GM19395 (cell line): ENCODE data around the gene CRABP2.

Source experiments
- ATAC-seq: cut with Tn5 transposase; IDR thresholded peaks from one replicate; pipeline ENCODE4 v1.9.1; 2021; ENCODE audit warnings: mild to moderate bottlenecking, moderate library complexity; ENCODE audit not compliant: unreplicated experiment

Gene CRABP2

DNA sequence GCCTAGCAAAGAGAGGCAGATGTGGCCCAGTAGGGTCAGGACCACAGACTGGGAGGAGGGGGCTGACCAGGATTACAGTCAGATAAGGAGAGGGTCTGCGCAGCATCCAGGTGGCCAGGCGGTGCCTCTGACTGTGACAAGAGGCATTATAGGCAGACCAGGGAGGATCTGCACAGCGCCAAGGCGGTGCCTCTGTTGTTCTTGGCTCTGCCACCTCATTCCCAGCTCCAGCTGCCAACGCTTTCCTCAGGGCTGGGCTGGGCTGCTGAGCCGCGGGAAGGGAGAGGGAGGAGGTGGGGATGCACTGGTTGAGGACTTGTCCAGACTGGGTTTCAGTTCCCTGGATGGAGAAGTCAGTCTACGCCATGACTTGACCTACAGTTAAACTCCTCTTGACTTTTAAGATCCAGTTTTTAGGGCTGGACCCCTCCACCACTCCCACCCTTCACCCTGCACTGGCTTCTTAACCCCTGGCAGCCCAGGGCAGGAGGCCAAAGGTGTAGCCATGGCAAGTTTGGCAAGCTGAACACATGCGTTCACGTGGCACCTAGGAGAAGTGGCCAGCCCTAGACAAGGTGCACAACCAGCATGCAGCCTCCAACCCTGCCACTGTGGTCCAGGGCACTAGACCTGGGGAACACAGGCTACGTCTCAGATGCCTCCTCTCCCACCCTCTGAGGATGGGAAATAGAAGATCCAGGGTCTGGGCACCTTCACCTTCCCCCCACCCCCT is 4.5 kb upstream of the CRABP2 start:
- ATAC-seq = no peak

DNA sequence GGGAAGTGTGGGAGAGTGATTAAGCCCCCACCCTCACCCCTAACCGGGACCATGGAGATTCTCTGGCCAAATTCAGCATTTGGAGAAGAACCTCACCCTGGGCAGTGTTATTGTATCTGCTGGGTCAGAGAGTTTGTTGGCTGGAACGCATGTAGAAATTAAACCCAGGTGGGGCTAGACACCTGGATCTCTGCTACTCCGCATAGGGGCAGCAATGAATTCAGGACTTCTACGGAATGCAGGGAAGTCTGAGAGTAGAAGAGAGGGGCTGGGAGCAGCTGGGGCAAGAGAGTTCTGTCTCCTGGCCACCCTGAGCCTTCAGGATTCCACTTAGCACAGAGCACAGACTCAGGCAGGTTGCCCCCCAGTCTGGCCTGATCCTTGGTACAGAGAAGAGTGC is 3.6 kb upstream of the CRABP2 start:
- no peak for ATAC-seq

DNA sequence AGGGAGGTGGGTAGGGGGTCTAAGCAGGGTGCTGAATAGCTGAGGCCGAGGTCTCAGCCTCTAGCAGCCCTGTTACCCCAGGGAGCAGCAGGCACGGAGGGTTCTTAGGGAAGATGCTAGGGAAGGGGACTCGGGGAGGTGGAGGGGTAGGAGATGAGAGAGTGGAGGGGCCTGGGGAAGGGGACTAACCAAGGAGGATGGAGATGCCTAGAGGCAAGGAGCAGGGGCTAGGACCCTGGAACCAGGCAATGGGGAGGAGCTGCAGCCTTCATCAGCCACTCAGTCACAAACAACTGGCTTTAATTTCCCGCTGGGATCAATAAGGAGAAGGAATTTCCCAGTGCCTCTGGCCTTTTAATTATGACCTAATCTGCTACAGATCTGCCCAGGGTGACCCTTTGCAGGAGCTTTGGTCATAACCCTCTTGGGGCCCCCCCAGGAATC is 2.9 kb upstream of the CRABP2 start:
- ATAC-seq = no peak

DNA sequence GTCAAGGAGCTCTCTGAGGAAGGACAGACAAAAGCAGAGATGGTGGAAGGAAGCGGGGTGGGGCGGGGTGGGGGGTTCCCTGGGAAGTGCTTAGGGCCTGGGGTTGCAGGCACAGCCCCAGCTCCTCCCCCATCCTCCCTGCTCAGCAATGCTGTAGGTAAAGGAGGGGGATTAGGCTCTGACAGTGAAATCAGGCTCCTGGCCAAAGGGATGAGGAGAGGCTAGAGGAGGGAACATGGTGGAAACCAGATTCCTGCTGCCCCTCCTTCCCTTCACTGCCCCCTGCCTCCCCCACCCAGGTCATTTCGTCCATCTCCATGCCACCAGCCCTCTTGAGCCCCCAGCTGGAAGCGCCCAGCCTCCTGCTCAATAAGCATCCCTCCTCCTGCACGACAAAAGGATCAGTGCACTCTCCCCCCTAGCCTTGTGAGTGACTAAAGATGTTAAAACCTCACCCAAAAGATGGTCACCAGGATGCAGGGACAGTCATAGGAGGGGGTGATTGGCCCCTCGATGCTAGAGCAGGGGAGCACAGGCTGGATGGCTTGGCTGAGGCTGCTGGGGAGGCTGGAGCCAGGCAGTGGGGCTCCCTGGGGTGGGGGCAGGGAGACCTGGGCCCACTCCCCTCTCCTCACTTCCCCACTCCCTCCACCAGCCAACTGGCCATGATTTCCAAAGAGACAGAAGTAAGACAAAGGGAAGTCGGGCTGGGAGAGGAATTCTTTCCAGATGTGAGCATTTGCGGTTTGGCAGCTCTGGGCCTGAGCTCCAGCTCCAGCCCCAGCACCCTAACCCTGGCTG is 2.2 kb upstream of the CRABP2 start:
- no peak for ATAC-seq

DNA sequence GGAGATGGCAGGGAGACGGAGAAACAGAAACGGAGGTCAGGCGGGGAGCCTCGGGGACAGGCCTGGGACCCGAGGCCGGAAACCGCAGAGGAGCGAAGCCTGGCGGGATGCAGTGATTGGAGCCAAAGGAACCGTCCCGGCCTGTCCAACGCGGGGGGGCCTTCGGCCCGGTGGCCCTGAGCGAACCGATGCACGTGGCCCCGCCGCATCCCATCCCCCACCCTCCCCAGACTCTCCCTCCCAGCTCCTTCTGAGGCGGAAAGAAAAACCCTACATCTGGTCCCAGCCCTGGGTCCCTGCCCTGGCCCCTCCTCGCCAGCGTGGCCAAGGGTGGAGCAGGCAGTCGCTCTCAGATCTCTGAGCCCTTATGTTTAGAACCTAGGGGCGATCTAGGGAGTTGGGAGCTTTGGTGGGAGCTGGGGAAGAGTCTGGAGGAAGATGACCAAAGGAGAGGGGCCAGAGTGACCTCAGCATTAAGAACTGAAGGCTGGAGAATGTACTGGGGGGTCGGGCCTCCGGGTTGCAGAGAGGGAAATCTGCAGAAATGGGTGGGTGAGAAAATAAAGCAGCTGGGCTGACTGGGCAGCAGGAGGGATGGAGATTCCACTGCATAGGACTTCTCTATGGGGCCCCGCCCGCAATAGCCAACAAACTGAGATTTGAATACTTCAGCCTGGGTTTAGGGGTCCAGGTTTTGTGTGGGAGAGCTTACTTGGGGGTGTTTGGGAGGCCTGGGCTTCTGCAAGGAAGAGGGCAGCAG is 1.5 kb upstream of the CRABP2 start:
- no peak for ATAC-seq

DNA sequence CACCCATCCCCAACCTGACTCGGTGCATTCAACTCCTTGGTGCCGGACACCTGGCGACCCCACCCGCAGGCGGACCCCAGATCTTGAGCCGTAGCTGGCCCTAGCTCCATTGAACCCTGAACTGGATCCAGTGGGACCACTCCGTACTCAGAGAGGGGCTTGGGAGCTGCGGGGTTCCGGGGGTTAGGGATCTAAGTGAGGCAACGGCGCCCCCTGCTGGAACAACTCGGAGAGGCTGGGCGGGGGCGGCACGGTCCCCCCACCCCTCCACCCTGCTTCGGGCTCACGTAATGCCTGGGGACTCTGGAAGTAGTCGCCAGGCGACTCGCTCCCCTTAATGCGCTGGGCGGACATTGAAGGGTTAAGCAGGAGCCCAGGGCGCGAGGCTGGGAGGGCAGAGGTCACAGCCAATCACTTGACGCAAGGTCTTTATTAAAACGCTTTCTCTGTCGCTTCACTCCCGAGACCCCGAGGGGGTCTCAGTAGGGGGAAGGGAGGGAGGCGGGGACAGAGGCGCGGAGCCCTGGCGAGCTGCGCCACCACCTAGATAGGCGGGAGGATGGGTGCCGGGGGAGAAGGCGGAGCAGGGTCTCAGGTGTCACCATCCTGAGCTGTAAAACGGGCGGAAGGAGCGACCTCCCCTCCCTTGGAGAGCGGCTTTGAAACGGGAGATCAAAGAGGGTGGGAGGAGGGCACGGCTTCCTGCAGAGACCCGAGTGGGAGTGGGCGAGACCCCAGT is 704 bp upstream of the CRABP2 start:
- ATAC-seq = no peak

DNA sequence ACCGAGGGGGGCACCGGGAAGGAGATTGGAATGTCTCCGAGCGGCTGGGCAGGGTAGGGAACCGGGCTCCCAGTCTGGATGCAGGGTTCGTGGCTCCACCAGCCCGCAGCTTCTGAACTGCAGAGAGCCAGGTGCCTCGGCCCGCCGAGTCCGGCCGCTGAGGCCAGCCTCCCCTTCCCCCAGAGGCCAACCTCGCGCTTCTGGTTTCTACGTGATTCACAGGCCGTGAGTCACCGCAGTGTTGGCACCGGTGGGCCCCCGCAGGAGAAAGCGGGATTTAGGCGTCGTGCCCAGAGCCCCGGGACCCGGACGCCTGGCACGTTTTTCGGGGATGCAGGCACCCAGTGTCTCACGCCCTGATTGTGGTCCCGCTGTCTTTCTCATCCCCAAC is 458 bp downstream of the CRABP2 start:
- ATAC-seq = no peak

DNA sequence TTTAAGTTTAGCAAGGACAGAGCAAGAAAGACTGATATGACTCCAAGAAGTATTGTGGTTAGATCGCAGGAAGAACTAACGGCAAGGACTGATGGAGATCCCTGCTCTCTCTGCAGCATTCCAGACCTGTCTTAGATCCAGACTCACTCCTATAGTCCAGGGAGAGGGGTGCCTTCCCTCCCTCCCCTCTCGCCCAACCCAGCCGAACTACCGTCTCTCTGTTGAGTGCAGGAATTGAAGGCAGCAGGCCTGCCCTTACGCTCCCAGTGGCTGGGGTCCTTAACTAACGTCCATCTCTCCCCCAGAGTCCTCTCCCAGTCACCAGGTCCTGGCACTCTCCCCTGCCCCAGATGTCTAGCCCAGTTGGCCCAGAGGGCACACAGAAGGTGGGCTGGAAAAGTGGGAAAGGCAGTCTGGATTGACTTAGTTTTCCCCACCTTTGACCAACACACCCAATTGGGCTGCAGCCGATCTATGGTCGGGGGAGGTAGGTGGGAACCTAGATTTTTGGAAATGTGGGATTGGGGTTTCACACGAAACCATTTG is 1.1 kb downstream of the CRABP2 start:
- ATAC-seq = no peak

DNA sequence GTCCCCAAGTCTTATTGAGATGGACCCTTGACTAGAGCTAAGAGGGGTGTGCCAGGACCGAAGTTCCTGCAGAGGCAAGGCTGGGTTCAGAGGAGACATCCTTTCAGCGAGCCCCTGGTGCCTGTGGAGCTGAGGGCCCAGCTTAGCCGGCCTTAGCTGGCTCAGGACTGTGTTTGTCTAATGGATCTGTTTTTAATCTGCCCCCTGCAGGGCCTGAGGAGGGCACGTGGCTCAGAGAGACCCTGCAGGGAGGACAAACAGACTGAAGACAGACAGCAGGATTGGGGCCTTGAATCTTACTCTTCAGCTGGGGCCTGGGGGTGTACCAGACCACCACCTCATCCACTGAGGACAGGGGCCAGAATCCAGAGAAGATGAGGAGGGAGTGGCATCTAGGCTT is 1.6 kb downstream of the CRABP2 start:
- no peak for ATAC-seq

DNA sequence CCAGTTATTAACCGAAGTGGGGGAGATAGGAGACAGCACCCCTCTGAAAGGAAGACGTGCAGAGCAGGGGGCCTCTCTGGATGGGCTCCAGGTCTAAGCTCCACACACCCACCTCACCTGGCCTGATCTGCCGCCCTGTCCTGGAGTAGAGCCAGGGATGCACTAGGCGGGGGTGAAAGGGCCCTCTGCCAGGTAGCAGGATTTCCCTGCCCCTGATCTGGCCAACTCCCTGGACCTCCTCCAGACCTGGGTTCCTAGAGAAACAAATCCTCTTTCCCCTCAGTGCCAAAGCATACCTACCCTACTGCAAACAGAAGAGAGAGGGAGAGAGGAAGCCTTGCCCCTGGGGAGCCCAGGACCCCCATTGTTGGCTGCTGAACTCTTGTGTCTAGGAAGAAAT is 2.0 kb downstream of the CRABP2 start:
- no peak for ATAC-seq

DNA sequence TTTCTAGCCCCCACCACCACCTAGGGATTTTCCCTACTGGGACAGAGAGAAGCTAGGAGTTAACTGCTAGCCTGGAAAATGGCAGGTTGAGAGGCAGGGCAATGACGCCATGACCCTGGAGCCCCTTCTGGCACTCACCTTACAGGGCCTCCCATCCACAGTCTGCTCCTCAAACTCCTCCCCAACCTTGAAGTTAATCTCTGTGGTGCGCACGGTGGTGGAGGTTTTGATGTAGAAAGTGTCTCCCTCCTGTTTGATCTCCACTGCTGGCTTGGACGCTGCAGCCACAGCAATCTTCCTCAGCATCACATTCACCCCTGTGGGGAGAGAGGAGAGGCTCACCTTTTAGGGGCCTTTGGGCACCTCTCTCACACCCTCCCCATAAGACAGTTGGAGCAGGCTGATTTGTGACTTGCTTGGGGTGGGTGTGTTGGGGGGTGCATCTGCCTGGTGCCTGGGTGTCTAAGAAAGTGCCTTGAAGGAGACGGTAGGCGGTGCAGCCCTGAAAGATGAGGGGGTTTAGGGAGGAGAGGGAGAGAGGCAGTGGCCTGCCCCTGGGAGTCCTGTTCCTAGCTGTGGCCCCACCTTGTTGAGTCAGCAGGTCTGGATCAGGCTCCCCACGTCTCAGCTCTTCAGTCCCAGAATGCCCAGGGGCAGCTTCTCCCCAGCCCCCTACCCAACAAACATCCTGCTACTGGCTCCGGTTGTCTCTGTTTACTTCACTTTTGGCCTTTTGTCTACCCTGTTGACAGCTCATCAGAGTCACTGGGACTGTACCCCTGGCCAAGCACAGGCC is 4.4 kb downstream of the CRABP2 start:
- no peak for ATAC-seq

DNA sequence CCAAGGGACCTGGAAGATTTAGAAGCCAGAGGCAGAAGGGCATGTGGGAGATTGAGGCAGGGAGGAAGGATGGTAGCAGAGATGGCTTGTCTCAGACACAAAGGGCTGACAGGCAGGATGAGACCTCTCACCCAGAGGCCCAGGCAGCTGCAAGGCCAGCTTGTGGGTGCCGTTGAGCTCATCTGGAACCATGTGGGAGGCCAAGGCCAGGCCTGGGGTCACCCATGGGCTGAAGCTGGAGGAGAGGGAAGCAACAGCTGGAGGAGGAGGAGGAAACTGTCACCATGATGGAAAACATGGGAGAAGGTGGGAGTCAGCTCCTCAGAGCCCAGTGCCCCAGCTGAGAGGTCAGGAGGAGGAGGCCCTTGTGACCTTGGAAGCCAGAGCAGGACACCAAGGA is 6.4 kb downstream of the CRABP2 start:
- ATAC-seq = no peak

DNA sequence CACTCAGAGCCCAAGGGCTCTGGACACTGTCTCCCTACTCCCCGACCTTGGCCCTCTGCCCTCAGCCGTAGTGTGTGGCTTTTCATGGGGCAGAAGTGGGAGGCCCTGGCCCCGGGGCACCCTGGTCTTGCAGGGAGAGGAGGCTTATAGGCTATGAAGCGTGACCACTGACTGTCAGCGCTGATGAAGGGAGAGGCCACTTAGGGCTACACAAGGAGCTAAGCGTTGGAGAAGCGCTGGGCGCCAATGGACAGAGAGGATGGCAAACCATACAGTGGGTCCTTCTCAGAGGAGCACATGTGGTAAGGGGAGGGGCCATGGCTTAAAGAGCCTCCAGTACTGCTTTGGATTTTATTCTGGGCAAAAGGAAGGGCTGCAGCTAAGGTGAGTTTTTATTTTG is 7.9 kb downstream of the CRABP2 start:
- no peak for ATAC-seq

DNA sequence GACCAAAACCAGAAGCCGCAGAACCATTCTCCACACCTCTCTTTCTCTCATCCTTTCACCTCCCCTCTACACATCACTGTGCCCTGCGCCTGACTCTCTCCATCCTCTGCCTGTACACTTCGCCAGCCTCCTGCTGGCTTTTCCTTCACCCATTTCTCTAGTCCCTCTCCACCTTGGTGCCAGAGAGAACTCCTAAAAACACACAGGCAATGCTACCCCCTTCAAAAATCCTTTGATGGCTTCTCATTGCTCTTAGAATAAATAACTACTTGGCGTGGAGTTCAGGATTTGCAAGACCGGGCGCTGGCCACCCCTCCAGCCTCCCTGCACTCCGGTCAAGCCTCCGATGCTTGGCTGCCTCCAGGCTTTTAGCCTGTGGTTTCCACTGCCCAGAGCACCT is 8.6 kb downstream of the CRABP2 start:
- ATAC-seq = no peak

DNA sequence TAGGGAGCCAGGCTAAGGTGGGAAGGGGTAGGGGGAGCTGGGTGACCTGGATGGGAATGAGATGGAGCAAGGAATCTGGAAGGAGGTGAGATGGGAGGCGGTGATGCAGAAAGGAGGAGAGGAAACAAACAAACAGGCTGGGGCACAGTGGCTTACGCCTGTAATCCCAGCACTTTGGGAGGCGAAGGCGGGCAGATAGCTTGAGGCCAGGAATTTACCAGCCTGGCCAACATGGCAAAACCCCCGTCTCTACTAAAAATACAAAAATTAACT is 10.8 kb downstream of the CRABP2 start:
- ATAC-seq = no peak

DNA sequence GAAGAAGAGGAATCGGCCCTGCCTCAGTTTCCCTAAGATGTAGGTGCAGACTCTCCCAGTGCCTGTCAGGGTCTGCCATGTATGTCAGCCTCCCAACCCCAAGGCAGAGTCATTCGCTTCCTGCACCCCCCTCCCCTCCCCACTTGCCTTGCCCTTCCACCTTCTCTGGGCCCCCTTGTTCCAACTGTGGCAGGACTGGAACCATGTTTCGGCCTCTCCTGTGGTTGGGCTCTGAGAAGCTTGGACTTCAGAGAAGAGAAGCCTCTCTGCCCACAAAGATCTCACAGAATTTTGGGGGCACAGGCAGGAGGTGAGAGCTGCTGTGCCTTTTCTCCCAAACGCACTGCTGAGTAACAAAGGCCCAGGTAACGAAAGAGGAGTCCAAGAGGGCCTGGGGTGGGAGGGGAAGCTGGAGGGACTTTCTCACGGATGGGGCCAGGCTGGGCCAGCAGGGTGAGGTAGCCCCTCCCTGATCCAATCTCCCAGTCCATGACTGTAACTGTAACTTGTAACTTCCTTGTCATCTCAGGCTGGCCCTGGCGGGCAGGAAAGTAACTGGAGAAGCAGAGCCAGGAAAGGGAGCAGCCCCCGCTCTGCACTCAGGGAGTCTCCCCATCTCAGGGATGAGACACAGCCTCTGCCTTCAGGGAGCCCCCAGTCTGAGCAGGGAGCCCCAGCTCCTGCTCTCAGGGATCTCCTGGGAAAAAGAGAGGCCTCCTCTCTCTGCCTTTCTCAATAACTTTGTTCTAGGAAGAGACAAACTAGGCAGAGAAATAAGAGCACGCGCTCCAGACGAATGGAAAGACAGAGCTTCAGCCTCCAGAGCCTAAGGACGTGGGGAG is 11.3 kb downstream of the CRABP2 start:
- ATAC-seq = no peak

DNA sequence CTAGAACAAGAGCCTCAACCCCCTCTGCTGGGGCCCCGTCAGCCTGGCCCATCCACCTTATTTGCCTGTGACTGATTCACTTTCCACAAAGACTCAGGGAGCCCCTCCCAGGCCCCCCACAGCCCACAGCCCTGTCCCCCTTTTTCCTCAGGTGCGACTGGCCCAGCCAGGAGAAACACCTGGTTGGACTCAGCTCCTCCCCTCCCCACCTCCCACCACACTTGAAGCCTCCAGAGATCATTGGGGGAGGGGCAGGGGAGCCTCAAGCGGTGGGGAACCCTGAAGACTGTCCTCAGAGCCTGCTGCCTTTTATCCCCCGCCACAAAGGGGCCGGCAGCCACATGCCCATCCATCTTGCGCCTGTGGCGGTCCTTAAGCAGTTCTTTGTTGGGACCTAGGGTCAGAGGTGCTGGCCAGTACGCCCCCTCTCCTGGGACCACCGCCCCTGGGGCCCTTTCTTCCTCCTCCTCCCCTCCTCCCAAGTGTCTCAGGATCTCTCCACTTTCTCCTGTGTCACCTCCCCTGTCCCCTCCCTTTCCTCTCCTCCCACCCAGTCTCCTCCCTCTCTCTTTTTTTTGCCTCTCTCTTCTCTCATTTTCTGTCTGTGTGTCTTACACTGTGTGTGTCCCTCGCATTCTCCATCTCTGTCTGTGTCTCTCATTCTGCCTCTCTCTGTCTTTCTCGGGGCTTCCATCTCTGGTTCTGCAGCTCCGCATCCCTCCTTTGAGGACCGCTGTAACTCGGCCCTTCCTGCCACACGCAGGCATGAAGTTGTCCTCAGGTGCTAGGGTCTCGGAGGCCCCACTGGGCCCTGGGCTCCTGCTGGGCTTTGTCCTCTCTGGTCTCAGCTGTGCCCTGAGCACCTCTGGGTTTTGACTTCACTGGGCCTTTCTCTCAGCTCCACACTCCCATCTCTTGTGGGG is 12.2 kb downstream of the CRABP2 start:
- ATAC-seq = no peak

DNA sequence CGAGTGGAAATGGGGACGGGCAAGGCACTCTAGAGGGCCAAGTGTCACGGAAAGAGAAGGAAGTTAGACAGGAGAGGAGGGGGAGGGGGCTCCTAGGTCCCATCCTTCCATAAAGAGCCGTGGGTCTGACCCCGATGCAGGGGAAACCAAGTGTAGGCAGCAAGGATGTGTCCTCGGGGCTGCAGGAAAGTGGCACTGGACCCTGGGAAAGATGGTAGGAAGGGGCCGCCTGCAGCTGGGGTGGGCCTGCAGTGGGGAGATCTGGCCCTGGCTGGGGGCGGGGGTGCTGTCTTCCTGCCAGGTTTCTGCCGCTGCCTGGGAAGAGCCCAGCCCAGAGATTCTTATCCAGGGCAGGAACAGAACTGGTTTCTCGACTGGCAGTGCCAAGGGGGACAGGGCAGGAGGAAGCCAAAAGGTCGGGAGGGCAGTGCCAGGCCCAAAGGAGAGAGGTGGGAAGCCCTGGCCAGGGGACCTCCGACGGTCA is 12.9 kb downstream of the CRABP2 start:
- no peak for ATAC-seq
